Heart left ventricle (tissue), 16 donors: ENCODE results near the gene CTBP1. TPM values are rescaled to one million over a fixed set of nuclear protein-coding genes. Genes with fewer than 3 reads are reported as not detected.

Source experiments
- ATAC-seq, 4 donors: fragments of 200-7000 bp; cut with Tn5 transposase; one replicate each; pipeline ENCODE4 v1.9.1; 2020 to 2022; ENCODE audit warnings: moderate library complexity in 4 of 4, mild to moderate bottlenecking in 3 of 4, moderate number of reproducible peaks in 1 of 4
- DNase-seq, 5 donors: peaks; one replicate each; pipeline ENCODE4 v3.0.0-alpha.2; 2020
- H3K27ac ChIP-seq, 12 donors: fragments of 200-600 bp; sonication (generic) in 4 of 12; one replicate each; pipeline versions ENCODE4 v1.5.0 to v1.8.0; 2016 to 2022; ENCODE audit warnings: mild to moderate bottlenecking in 2 of 12
- H3K27me3 ChIP-seq, 9 donors: fragments of 200-600 bp; sonication (generic) in 2 of 9; one replicate each; pipeline versions ENCODE4 v1.5.1 to v1.8.0; 2016 to 2022; ENCODE audit warnings: mild to moderate bottlenecking in 3 of 9
- H3K36me3 ChIP-seq, 9 donors: fragments of 200-600 bp; sonication (generic) in 2 of 9; one replicate each; pipeline versions ENCODE4 v1.5.0 to v1.8.0; 2018 to 2022; ENCODE audit warnings: mild to moderate bottlenecking in 2 of 9
- H3K4me1 ChIP-seq, 12 donors: fragments of 200-600 bp; sonication (generic) in 4 of 12; one replicate each; pipeline versions ENCODE4 v1.5.0 to v1.8.0; 2016 to 2022; ENCODE audit warnings: mild to moderate bottlenecking in 3 of 12
- H3K4me3 ChIP-seq, 12 donors: fragments of 200-600 bp; sonication (generic) in 4 of 12; one replicate each; pipeline versions ENCODE4 v1.5.0 to v1.8.0; 2017 to 2022; ENCODE audit warnings: mild to moderate bottlenecking in 9 of 12, moderate library complexity in 4 of 12
- H3K9me3 ChIP-seq, 12 donors: fragments of 200-600 bp; sonication (generic) in 4 of 12; one replicate each; pipeline versions ENCODE4 v1.5.0 to v1.8.0; 2016 to 2022; ENCODE audit warnings: mild to moderate bottlenecking in 1 of 12
- CTCF ChIP-seq, 12 donors: fragments of 200-600 bp; sonication (generic) in 4 of 12; IDR thresholded peaks; one replicate each; pipeline versions ENCODE4 v1.5.0 to v1.8.0; 2018 to 2022; ENCODE audit warnings: antibody characterized with exemption in 12 of 12, mild to moderate bottlenecking in 5 of 12
- POLR2A ChIP-seq, 2 donors: fragments of 450-650 bp; IDR thresholded peaks; one replicate each; pipeline ENCODE4 v1.6.1; 2017; ENCODE audit warnings: antibody characterized with exemption in 2 of 2, mild to moderate bottlenecking in 2 of 2, moderate library complexity in 2 of 2
- WGBS, 4 donors: extraction: QIAGEN DNeasy Blood & Tissue Kit in 2 of 4; methylation state at CpG; one replicate each; pipeline versions ENCODE4 v1.1.5 to v1.1.7; 2013 to 2018; 5-methylcytosine and 5-hydroxymethylcytosine counted together
- intact Hi-C, 10 donors: fragments of 100-400 bp; cut with DNase I; formaldehyde crosslinking; loops; one replicate each; pipeline versions ENCODE4 v1.11.1 to v1.14.2; 2022
- polyA plus RNA-seq, 2 donors: library from polyadenylated mRNA; stranded (reverse); fragments of 200-250 nt; gene quantifications; one replicate each; pipeline ENCODE4 v1.2.3, GENCODE V29; 2013
- total RNA-seq, 9 donors: library from RNA; depleted of rRNA in 2 of 9; stranded (reverse); fragments of >200 nt in 2 of 9; fragmentation: NEBNext Ultra II Directional in 3 of 9; extraction: Animal tissue kit (Norgen Biotek cat#: 25700) in 3 of 9; gene quantifications; one replicate each; pipeline versions ENCODE4 v1.1.0 to v1.2.4, GENCODE V29; 2016 to 2023
- donor health status: ischemic (EF 13 %, LVEDD 7.1; RV severe dilation, severe dysfunction).
- donor health status: healthy with polysubstance abuse.
- donor health status: DM: no; HTN: yes; CAD: no.
- donor health status: DM: no; HTN: no; CAD: no.
- donor health status: ischemic (EF 25% LVEDD 6.9; RV normal size, moderate dysfunction).
- donor health status: ischemic (EF 25% LVEDD 5.7; RV mildly dilated, moderate dysfunction).
- donor health status: healthy.
- donor health status: DM: yes; HTN: yes; CAD: no.
- donor health status: ischemic (EF 35%, LVEDD 5.7; RV mildly dilated, moderate dysfunction).
- donor health status: nonischemic (EF 11% LVEDD 7.7; RV severe dilation, severe dysfunction).
- donor health status: DM: yes; HTN: yes; CAD: no.
- donor health status: PGD.
- donor health status: ischemic (EF 29% LVEDD 5.4; RV normal size, mild dysfunction).
- donor health status: nonischemic (EF 23%, LVEDD 6.1; RV moderate dilation, normal function).

Gene CTBP1
- total and polyA plus RNA-seq, 11 donors: 92.0 to 165 (median 128) TPM

GRCh38 chr4:1234811-1235292, 14.1 kb downstream of the CTBP1 start:
- H3K36me3 ChIP-seq: peaks cover 0 to 99% (median 66%) of the 10 kb centered on the region in 9 donors
- DNase-seq (peak in 2 of 5 donors; percentile 25 to 42), ATAC-seq (no peak)
- no peaks in the 10 kb centered on the region for H3K27me3 ChIP-seq
- no peak overlapping the region for H3K27ac ChIP-seq
- intact Hi-C loops: loop anchor here in 1 of 10 donors (5.0 kb wide), 1 partner anchor 68 kb away; no protein-coding TSS in a partner anchor
- no peak overlapping the region for H3K4me3 ChIP-seq
- no peaks in the 10 kb centered on the region for H3K9me3 ChIP-seq
- TF ChIP-seq POLR2A (IDR thresholded peaks at IDR 0.05): no peak
- peaks cover 0 to 36% (median 23%) of the 10 kb centered on the region in 12 donors for H3K4me1 ChIP-seq
- 85 to 90% (median 89%) methylated on average over 21 to 24 of the region's 24 CpGs for WGBS, 4 donors

GRCh38 chr4:1234309-1234695, 14.6 kb downstream of the CTBP1 start:
- Histone ChIP-seq H3K9me3 (no peaks in the 10 kb centered on the region), H3K4me1 (peaks cover 0 to 36% (median 23%) of the 10 kb centered on the region in 12 donors), H3K27ac (peak overlapping the region in 7 of 12 donors; percentile 11 to 78 (median 63)), H3K4me3 (no peak overlapping the region), H3K36me3 (peaks cover 0 to 99% (median 64%) of the 10 kb centered on the region in 9 donors), H3K27me3 (no peaks in the 10 kb centered on the region)
- TF ChIP-seq POLR2A (IDR thresholded peaks at IDR 0.05) (no peak), CTCF (IDR thresholded peaks at IDR 0.05) (no peak)
- WGBS, 4 donors: 45 to 62% (median 56%) methylated on average over 8 of the region's 8 CpGs
- peak in 1 of 4 donors; percentile 29 for ATAC-seq
- intact Hi-C loops: loop anchor here in 1 of 10 donors (5.0 kb wide), 1 partner anchor 67 kb away; no protein-coding TSS in a partner anchor
- peak in 1 of 5 donors; percentile 37 for DNase-seq

GRCh38 chr4:1233641-1234308, 15.2 kb downstream of the CTBP1 start:
- ATAC-seq (peak; percentile 22 to 53 (median 48)), DNase-seq (peak in 2 of 5 donors; percentile 45 to 61)
- TF ChIP-seq POLR2A (IDR thresholded peaks at IDR 0.05): no peak
- TF ChIP-seq CTCF (IDR thresholded peaks at IDR 0.05): peak in 10 of 12 donors; percentile 17 to 53 (median 35)
- no peaks in the 10 kb centered on the region for H3K9me3 ChIP-seq
- peaks cover 0 to 96% (median 63%) of the 10 kb centered on the region in 9 donors for H3K36me3 ChIP-seq
- H3K27ac ChIP-seq: peak overlapping the region in 11 of 12 donors; percentile 9 to 78 (median 50)
- H3K27me3 ChIP-seq: no peaks in the 10 kb centered on the region
- peaks cover 0 to 31% (median 23%) of the 10 kb centered on the region in 12 donors for H3K4me1 ChIP-seq
- intact Hi-C loops: loop anchor here in 1 of 10 donors (5.0 kb wide), 1 partner anchor 66 kb away; no protein-coding TSS in a partner anchor
- H3K4me3 ChIP-seq: no peak overlapping the region
- WGBS, 4 donors: 43 to 58% (median 53%) methylated on average over 20 to 29 of the region's 29 CpGs

- 52 to 69% (median 61%) methylated on average over 22 to 32 of the region's 32 CpGs for WGBS, 4 donors
- peak overlapping the region in 11 of 12 donors; percentile 9 to 78 (median 50) for H3K27ac ChIP-seq
- ATAC-seq (peak; percentile 15 to 84 (median 62)), DNase-seq (peak; percentile 57 to 71 (median 64))
- no peaks in the 10 kb centered on the region for H3K9me3 ChIP-seq
- no peaks in the 10 kb centered on the region for H3K27me3 ChIP-seq
- no peak overlapping the region for H3K4me3 ChIP-seq
- intact Hi-C loops: loop anchor here in 1 of 10 donors (5.0 kb wide), 1 partner anchor 66 kb away; no protein-coding TSS in a partner anchor
- H3K36me3 ChIP-seq: peaks cover 0 to 94% (median 59%) of the 10 kb centered on the region in 9 donors
- peaks cover 0 to 30% (median 23%) of the 10 kb centered on the region in 12 donors for H3K4me1 ChIP-seq
- TF ChIP-seq POLR2A (IDR thresholded peaks at IDR 0.05) (no peak), CTCF (IDR thresholded peaks at IDR 0.05) (no peak)
Measured at GRCh38 chr4:1232661-1233621, 16.0 kb downstream of the CTBP1 start.
